HG03060 (cell line): ENCODE measurements around the gene CADM2.
"Not testable (repeated sequence)": the region's sequence is repeated elsewhere in the genome, so short reads cannot be mapped to it uniquely, and the experiment has no call there.

Experiments used
- ATAC-seq: cut with Tn5 transposase; IDR thresholded peaks from one replicate; pipeline ENCODE4 v1.9.1; 2021; ENCODE audit warnings: low read depth, moderate number of reproducible peaks; ENCODE audit not compliant: unreplicated experiment

CADM2 gene

DNA sequence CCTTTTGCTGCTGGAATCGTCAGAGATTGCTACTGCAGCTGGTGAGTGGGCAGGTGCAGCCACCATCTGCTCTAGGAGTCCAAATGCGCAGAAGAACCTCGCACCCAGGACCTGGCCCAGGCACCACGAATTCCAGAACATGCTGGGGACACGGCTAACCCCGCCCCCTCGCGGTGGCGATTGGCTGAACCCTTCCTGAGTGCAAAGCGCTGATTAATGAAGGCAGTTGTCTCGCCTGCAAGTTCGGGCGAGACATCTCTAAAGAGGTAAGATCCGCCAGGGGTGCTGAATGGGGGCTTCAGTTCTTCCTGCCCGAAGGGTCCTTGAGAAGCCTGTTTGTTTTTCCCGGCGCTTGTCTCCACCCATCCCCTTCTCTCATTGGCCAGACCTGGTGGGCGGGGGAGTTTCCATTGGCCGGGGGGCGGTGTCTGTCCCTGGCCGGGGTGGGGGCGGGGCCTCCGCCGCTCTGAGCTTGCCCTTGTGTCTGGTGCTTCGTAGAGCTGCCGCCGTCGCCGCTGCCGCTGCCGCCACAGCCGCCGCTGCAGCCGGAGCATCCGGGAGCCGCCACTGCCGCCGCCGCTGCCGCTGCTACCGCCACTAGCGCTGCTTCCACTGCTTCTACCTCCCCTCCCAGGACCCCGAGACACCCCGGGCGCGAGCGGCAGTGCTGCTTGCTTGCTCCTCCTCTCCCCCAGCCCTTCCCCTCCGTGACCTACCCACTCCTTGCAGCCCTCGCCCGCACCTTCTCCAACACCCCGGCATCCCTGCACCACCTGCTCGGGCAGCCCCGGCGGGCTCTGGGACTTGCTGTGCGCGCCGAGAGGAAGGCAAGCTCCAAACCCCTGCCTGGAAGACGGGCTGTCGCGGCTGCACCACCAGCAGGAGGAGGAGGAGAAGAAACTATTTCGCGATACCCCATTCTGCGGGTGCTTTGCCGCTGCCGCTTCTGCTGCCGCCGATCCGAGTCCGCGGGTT is at the start of gene CADM2:
Gene CADM2, plus strand, starts transcription at position 495 of the 975 bp plus-strand sequence.
- ATAC-seq: peak; percentile 84

DNA sequence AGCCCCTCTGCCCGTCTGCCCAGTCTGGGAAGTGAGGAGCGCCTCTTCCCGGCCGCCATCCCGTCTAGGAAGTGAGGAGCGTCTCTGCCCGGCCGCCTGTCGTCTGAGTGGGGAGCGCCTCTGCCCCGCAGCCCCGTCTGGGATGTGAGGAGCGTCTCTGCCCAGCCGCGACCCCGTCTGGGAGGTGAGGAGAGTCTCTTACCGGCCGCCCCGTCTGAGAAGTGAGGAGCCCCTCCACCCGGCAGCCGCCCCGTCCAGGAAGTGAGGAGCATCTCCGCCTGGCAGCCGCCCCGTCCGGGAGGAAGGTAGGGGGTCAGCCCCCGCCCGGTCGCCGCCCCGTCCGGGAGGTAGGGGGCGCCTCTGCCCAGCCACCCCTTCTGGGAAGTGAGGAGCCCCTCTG is 40.2 kb upstream of the CADM2 start:
- not testable (repeated sequence) for ATAC-seq

DNA sequence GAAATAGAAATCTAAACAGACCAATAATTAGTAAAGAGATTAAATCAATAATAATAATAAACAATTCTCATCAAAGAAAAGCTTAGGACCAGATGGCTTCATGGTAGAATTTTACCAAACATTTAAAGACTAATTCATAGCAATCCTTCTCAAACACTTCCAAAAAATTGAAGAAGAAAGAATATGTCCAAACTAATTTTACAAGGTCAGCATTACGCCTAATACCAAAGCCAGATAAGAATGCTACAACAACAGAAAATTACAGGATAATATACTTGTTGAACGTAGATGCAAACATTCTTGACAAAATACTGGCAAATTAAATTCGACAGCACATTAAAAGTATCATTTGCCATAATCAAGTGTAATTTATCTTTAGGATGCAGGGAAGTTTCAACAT is 36.1 kb upstream of the CADM2 start:
- no peak for ATAC-seq

DNA sequence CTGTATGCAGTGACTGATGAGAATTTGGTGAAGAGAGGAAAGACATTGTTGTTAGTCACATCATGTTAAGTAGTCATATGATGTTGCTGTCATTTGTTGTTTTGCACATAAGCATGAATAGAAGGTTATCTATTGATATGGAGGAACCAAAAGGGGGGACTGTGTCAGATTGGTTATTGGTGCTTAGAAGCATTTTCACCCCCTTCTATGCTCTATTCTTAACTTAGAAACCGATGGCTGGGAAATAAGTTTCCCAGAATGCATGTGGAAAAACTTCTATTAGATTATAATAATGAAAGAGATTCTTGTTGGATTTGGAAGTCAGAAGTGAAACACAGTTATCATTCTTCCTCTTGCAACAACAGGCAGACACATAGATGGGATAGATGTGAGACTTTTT is 33.2 kb upstream of the CADM2 start:
- ATAC-seq: no peak

DNA sequence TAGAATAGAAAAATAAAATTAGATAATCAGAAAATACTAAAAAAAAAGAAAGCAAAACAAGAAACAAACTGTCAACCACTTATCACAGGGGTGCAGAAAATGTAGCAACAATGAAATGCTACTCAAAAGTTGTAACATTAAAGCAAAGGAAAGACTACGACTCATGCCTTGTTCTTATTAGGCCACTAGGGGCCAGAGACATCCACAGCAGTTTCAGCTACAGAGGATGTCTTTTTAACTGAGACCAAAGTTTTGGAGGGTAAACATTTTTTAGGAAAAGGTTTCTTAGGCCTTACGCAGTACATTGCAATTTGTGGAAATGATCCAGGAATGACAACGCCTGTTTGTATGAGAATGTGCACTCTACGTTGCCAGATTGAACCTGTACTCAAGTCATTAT is 15.4 kb upstream of the CADM2 start:
- no peak for ATAC-seq

DNA sequence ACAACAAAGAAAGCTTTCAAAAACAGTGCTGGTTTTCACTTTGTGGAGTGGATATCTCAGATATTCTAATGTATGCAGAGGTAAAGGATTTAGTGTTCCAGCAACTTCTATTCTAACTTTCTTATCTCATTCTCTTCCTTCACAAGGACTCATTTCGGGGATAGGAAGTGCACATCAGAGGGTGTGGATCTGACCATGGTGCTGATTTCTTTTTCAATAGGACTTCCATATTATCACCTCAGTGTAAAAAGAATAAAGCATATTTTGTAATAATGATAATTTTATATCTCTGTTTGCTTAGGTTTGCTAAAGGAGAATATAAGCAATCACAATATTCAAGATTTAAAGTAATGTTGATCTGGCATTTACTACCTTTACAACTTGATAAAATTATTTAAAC is 12.5 kb upstream of the CADM2 start:
- no peak for ATAC-seq

DNA sequence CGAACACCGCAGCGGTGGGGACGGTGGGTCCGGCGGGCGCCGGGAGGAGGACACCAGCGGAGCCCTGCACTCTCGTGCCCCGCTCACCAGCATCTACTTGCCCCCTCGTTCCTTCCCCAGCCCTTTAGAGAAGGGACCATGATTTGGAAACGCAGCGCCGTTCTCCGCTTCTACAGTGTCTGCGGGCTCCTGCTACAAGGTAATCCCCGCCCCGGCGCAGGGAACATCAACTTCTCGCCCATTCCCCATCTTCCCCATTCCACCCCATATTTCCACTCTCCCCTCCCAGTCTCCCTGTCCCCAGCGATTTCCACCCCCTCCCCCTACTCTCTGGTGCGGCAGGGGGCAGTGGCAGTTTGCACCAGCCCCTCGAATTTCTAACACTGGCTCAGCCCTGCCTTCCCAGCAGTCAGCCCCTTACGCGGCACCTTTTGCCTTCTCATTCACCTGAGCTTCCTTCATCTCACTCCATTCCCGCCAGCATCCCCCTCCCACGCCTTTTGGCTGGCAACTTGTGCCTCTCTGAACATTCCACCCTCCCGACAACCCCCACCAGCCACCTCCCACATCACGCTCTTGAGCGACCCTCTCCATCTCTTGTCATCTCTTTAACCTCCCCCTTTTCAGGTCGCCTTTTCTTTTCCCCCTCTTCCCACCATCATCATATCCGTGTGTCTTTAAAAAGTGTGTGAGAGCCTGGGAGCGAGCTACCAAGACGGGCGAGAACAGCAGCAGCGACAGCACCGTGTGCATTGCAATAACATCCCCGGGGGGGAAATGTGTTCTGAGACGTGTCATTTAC is 882 bp downstream of the CADM2 start:
- ATAC-seq: no peak

DNA sequence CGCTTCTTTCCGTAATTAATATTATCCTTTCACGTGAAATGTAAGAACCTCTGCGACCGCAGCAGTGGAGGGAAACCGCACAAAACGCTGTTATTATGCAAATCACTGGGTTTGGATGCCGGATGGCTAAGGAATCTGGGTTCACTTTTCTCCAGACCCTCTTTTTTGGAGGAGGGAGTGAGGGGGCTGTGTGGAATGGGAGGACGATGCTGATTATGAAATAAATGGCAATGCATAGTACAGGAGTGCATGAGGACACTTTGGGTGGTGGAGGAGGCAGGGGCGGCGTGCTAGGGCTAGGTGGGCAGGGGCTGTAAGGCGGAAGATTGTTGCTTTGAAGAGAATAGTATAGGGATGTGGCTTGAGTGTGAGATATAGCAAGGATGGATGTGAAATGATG is 1.8 kb downstream of the CADM2 start:
- ATAC-seq: no peak

DNA sequence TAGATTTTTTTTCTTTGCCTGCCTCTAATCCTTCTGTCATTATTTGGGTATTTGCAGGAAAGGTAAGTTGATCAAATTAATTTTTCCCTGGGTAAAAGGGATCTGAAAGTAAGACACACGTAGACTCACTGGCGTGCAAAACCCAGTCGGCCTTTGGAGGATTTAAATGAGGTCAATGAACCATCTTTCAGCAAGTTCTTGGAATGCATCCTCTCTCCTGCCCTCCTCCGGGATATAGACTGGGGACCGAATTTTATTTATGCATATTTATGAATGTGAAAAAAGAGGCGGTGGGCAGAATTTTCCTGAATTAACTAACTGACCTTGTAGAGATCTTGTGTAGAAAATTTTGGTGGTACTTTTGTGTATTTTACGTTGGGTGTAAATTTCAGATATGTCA is 2.2 kb downstream of the CADM2 start:
- ATAC-seq: no peak

DNA sequence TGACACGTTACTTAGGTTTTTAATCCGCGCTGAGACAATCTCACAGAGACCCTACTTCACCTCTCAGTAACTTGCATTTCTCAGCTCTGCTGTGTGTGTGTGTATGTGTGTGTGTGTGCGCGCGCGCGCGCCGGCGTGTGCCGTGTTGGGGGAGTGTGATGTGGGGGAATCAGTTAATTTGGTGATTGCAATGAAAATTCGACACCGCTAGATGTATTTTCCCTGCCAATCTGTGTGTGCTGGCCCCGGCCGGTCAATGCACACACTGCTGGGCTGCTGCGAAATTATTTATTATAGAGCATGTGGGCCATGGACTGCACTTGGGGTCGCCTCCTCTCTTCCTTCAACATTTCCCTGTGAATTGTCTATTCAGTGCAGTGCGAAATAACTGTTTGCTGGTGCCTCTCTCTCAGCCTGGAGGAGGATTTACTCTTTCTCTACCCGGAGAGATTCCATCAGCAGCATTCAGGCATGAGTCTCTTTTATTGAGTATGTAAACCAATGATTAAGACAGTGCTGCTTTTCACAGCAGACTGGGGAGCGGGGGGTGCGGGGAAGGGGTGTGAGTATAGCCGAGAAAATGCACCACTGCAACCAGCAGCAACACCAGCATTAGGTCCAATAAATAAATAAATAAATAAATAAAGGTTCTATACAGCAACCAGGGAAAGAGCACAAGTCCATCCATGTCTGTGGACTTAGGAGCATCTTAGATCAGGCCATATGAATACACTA is 2.9 kb downstream of the CADM2 start:
- ATAC-seq: no peak

DNA sequence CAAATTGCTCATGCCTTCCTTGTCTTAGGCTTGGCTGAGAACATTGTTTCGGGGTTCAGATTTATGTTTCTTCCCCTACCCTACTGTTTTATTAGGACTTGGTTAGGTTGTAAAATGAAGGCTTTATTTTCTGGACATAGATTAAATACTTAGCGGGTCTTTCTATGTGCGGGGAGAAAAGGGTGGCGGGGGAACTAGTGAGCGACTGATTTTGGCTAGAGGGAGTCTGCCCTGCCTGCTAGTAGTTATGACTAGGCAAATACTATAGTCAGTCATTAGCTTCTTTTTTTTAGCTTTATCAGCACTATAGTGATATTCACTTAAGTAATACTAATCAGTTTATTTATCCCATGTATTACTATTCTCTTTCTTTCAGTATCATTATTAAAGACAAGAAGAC is 3.6 kb downstream of the CADM2 start:
- ATAC-seq: no peak

DNA sequence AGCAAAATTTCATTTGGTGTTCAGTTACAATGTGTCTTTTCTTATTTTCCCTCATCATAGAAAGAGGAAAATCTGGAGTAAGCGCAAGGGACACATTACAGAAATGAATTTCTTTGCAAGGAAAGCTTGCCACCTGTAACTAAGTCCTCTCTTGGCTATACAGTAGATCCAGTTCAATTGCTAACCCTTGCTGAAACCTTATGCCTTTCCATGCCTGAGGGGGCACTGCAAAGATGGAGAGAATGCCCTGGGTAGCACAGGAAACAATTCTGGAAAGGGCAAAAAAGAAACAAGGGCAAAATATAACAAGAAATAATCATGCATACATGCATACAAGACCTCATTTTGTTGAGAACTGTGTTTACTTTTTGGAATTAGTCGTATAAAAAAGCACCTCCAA is 4.3 kb downstream of the CADM2 start:
- no peak for ATAC-seq

DNA sequence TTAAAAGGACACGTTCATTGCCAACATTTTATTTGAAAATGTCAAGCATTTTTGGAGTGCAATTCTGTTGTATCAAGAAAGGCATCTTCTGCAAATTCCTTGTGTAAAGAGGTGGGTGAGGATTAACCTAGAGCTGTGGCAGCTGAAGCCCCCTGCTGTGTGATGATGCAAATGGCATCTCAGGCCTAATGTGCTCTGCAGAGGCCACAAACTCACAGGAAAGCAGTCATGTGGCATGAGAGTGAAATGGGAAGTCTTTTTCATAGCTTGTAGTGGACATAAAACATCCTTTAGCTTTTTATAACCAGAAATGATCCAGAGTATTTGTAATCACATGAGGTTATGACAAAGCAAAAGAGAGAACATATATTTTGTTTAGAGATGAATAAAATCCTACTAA is 6.4 kb downstream of the CADM2 start:
- no peak for ATAC-seq

DNA sequence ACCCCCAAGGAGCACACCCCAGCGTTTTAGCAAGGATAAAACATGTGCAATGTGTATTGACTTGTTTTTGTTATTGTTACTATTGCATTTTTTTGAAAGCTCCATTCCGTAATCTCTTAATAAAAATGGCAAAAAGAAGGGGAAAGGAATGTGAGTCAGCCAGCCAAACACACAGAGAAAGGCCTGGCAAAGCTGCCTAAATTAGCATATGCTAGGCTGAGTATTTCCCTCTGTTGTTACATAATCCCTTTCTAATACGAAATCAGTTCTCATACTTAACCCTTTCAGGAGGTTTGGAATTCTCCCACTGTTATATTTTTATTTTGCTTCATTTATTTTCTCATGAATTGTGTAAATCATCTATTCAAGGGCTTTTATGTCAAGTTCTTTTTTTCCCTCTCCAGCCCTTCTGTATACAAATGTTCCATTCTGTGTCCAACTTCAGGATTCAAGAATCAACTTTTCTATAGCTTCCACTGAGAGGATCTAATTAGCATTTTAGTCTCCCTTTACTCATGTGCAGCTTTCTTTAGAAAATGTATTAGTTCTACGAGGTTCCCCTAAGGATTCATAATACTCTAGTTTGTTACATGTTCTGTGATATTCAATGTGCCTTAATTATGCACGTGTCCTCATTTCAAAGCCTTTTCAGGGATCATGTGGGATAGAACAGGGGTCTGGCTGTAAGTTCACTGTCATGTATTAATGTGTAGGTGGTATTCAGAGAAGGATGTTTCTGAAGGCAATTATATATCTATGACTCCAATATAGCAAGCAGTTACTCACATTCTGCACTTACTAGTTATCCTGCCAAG is 9.2 kb downstream of the CADM2 start:
- no peak for ATAC-seq

DNA sequence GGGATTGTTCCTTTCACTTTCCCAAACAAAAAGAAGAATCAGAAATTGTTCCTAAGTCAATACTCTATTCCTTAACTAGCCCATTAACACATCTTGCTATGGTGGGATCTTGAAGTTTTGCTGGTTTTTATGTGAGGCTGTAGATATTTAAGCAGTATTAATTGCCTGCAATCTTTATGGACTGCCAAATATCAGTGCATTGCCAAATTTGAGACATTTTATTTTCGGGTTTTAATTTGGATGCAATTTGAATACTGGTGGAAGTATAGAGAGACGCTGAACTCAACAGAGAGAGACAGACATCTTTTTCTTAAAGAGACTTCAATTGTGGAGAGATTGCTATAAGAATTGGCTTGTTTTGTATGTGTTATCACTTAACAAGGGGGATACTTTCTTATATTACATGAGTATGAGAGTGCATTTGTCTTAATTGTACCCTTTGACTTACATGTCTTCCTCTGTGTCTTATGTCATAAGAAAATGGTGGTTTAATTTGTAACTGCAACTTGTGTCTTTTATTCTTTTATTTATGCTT is 10.0 kb downstream of the CADM2 start:
- ATAC-seq: no peak

DNA sequence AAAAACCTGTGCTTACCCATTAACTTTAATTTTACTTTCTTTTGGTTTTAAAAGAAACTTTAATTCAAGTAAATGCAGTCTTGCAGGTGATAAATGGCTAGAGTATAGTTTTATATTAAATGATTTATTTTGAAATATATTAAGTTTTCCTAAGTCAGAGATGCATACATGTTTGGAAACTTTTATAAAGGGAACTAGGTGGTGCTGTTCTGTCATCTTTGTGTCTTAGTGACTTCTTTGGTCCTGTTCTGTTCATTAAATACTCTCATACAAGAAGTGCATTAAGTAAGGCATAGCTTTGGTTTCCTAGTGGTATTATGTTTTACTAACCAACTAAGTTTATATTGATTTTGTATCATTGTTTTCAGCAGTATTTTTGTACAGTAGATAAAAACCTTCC is 15.6 kb downstream of the CADM2 start:
- no peak for ATAC-seq

DNA sequence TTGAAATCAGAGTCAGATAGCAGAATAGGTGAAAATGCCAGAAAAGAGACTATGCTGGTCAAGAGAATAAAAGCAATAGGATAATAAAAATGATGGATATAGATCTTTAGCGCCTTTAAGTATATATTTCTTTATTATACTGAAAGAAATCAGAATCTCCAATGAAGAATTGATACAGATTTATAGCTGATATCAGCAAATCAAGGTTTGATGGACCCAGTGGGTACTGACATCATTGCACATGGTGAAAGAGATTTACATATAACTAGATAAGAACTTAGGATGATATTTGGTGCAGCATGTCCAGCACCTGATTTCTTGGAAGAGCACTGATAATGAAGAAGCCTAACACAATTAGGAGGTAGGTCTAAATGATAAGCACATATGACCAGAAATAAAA is 18.2 kb downstream of the CADM2 start:
- no peak for ATAC-seq

DNA sequence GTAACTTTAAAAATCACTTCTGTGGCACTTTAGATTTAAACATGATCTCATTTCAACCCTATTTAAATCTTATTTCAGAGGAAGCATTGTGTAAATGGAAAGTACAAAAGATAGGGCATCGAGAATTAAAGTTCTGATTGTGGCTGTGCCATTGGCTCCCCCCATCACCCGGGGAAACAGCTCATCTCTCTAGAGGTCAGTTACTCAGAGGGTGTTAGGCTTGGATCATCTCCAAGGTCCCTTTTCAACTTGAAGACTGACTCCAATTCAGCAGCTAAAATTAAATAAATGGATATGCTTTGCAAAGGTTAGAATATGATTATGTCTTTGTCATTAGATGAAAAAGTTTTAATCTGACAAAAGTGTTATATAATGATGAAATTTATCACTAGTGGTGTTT is 20.1 kb downstream of the CADM2 start:
- no peak for ATAC-seq

DNA sequence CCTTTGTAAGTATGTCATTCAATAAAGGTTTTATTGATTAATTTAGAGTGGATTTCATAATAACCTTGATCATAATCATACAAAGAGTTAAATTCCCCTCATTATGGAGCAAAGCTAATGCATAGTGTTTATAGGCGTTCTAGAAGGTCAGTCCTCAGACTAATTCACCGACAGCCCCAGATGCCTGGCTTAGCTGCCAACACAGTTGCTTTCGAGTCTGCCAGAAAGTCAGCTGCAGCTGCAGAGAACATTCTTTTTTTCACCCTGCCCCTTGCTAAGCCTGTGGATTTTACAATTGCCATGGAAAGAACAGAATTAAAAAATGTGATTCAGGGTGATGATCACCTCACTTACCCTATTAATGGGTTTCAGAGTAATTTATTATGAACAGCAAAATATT is 21.2 kb downstream of the CADM2 start:
- no peak for ATAC-seq

DNA sequence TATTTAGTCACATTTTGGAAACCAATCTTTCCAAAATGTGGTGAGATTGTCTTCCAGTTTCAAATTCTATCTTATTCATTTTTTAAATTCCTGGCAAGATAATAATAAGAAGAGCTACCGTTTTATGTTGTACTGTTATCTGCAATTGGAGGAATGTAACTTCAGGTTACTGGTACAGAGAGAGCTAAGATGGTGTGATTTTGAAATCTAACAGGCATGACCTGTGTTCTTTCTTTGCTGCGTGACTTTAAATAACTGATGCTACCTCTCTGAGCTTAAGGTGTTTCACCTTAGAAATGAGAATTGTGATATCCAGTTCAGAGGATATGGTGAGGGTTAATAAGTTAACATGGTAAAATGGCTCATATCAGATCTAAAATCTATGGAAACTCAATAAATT is 21.7 kb downstream of the CADM2 start:
- ATAC-seq: no peak
